Loucy (cell line): ENCODE data around the gene KBTBD2.

Experiments used
- H2AFZ ChIP-seq: fragments of 200-600 bp; sonication (generic); 2 replicates; pipeline ENCODE4 v1.6.0; 2016; ENCODE audit warnings: antibody characterized with exemption, mild to moderate bottlenecking, low read length, moderate library complexity
- H3F3A ChIP-seq: fragments of 200-600 bp; 2 replicates; pipeline ENCODE4 v1.6.0; 2016; ENCODE audit warnings: antibody characterized with exemption, low read depth, mild to moderate bottlenecking
- H3K27me3 ChIP-seq: fragments of 200-600 bp; sonication (generic); 2 replicates; pipeline ENCODE4 v1.6.1; 2014; ENCODE audit warnings: low read length, mild to moderate bottlenecking; ENCODE audit not compliant: insufficient read depth, poor library complexity, severe bottlenecking
- H3K36me3 ChIP-seq: fragments of 200-600 bp; sonication (generic); 2 replicates; pipeline ENCODE4 v1.6.1; 2016; ENCODE audit warnings: low read length; ENCODE audit not compliant: insufficient read depth
- H3K4me1 ChIP-seq: fragments of 200-600 bp; sonication (generic); 2 replicates; pipeline ENCODE4 v1.5.1; 2014; ENCODE audit warnings: low read length, mild to moderate bottlenecking; ENCODE audit not compliant: insufficient read depth, poor library complexity, severe bottlenecking
- H3K4me2 ChIP-seq: fragments of 200-600 bp; sonication (generic); 2 replicates; pipeline ENCODE4 v1.6.0; 2014; ENCODE audit warnings: antibody characterized with exemption, low read length, low read depth, mild to moderate bottlenecking; ENCODE audit not compliant: poor library complexity, severe bottlenecking
- H3K4me3 ChIP-seq: fragments of 200-600 bp; sonication (generic); 2 replicates; pipeline ENCODE4 v1.5.1; 2014; ENCODE audit warnings: low read length, mild to moderate bottlenecking, mixed read lengths; ENCODE audit not compliant: poor library complexity, severe bottlenecking
- H3K79me2 ChIP-seq: fragments of 200-600 bp; sonication (generic); 2 replicates; pipeline ENCODE4 v1.6.1; 2014; ENCODE audit warnings: low read length; ENCODE audit not compliant: insufficient read depth
- H3K9ac ChIP-seq: fragments of 200-600 bp; sonication (generic); 2 replicates; pipeline ENCODE4 v1.6.0; 2014; ENCODE audit warnings: mild to moderate bottlenecking, low read depth, low read length, moderate library complexity; ENCODE audit not compliant: poor library complexity, severe bottlenecking
- H3K9me2 ChIP-seq: fragments of 200-600 bp; sonication (generic); replicated peaks from 2 replicates; pipeline ENCODE4 v1.6.1; 2016; ENCODE audit warnings: low read depth, low read length, mixed read lengths
- H3K9me3 ChIP-seq: fragments of 200-600 bp; sonication (generic); 2 replicates; pipeline ENCODE4 v1.6.1; 2014; ENCODE audit warnings: mild to moderate bottlenecking, antibody characterized with exemption, low read length, low read depth; ENCODE audit not compliant: insufficient read depth
- H4K20me1 ChIP-seq: fragments of 200-600 bp; sonication (generic); 2 replicates; pipeline ENCODE4 v1.6.0; 2014; ENCODE audit warnings: antibody characterized with exemption, low read length, mild to moderate bottlenecking; ENCODE audit not compliant: insufficient read depth, poor library complexity, severe bottlenecking
- EZH2phosphoT487 ChIP-seq: fragments of 200-600 bp; IDR thresholded peaks from 2 replicates; pipeline ENCODE4 v1.6.1; 2018; ENCODE audit warnings: antibody characterized with exemption, mild to moderate bottlenecking, moderate library complexity, borderline replicate concordance
- TF ChIP-seq, protein P1 (sequence below): fragments of 200-600 bp; sonication (generic); conservative IDR thresholded peaks from 2 replicates; pipeline ENCODE4 v1.5.1; 2014; ENCODE audit warnings: mild to moderate bottlenecking, antibody characterized with exemption, low read length

The KBTBD2 gene

DNA sequence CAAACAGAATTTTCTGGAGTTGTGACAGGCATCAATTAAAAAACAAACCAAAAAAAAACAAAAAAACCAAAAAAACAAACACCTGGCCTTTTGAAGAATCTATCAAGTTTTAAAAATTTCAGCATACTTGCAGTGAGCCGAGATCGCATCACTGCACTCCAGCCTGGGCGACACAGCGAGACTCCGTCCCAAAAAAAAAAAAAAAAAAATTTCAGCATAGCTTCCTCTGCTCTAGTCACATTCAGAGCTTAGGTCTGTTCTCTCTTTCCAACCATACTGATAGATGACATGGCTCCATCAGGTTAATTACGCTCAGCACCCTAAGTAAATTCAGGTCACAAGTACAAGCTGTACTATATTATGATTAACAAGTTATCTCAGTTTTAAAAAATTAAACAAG, 3.1 kb downstream of the KBTBD2 start:
- H3K9ac ChIP-seq: peak overlapping the region; percentile 40
- TF ChIP-seq EZH2phosphoT487: no peak
- TF ChIP-seq, protein P1, sequence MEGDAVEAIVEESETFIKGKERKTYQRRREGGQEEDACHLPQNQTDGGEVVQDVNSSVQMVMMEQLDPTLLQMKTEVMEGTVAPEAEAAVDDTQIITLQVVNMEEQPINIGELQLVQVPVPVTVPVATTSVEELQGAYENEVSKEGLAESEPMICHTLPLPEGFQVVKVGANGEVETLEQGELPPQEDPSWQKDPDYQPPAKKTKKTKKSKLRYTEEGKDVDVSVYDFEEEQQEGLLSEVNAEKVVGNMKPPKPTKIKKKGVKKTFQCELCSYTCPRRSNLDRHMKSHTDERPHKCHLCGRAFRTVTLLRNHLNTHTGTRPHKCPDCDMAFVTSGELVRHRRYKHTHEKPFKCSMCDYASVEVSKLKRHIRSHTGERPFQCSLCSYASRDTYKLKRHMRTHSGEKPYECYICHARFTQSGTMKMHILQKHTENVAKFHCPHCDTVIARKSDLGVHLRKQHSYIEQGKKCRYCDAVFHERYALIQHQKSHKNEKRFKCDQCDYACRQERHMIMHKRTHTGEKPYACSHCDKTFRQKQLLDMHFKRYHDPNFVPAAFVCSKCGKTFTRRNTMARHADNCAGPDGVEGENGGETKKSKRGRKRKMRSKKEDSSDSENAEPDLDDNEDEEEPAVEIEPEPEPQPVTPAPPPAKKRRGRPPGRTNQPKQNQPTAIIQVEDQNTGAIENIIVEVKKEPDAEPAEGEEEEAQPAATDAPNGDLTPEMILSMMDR: no peak
- H3K9me2 ChIP-seq: no peaks in the 10 kb centered on the region
- H3K4me1 ChIP-seq: peaks cover 55% of the 10 kb centered on the region
- H3K4me3 ChIP-seq: peak overlapping the region; percentile 95
- H2AFZ ChIP-seq: no peak overlapping the region
- peak overlapping the region; percentile 94 for H3K4me2 ChIP-seq
- H4K20me1 ChIP-seq: peaks cover 68% of the 10 kb centered on the region
- H3K27me3 ChIP-seq: no peaks in the 10 kb centered on the region
- H3K79me2 ChIP-seq: peaks cover 75% of the 10 kb centered on the region
- H3F3A ChIP-seq: no peaks in the 10 kb centered on the region
- no peaks in the 10 kb centered on the region for H3K36me3 ChIP-seq
- no peaks in the 10 kb centered on the region for H3K9me3 ChIP-seq

DNA sequence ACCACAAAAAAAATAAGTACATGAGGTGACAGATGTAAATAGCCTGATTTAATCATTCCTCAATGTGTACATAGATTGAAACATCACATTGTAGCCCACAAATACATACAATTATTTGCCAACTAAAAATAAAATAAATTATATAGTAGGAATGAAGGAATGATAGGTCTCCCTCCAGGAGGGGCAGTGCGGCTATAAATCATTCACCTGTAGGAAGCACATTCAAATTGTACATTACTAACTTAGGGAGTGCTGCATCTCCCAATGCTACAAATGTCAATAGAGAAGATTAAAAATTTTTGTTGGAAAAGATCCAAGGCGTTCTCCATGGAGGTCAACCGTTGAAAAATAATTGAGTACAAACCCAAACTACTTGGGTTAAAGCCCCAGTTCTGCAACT, 4.2 kb downstream of the KBTBD2 start:
- Histone ChIP-seq H3K36me3 (no peaks in the 10 kb centered on the region), H4K20me1 (peaks cover 79% of the 10 kb centered on the region), H3F3A (no peaks in the 10 kb centered on the region), H3K4me3 (peak overlapping the region; percentile 95), H3K79me2 (peaks cover 86% of the 10 kb centered on the region), H3K4me2 (peak overlapping the region; percentile 94), H3K9ac (peak overlapping the region; percentile 25), H3K27me3 (no peaks in the 10 kb centered on the region), H3K9me2 (no peaks in the 10 kb centered on the region), H3K9me3 (no peaks in the 10 kb centered on the region), H2AFZ (no peak overlapping the region), H3K4me1 (peaks cover 45% of the 10 kb centered on the region)
- no peak for TF ChIP-seq EZH2phosphoT487
- TF ChIP-seq, protein P1: no peak

DNA sequence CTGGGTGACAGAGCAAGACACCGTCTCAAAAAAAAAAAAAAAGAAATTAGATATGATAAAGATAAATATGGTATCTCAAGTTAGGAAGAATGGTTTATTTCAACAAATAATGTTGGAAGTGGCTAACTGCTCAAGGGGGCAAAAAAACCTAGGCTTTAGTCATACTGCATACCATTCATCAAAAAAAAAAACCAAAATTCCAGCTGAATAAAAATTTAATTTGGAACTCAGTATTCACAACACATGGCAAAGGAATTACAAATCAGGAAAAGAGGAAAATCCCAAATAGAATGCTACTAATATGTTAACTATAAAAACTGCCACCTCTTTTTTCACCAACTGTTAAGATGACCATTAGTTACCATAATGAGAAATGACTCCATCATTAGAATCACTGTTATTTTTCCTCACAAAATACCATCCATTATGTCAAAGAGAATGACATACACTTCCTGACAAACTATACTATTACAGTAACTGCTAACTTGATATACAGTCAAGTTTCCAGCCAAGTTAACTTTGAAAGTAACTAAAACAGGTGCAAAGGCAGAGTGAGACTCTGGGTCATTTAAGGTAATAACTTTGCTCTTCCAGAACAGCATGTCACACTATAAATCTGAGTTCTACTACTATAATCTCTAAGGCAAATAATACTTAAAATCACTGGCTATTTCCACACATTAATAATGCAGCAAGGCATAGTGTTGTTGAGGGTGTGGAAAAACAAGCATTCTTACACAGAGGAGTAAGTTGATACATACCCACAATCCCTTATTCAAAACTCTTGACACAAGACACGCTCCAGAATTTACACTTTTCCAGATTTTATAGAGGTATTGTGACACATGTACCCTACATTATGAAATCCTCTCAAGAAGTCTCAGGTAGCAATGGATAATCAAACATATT, 10.2 kb downstream of the KBTBD2 start:
- Histone ChIP-seq H3K4me3 (no peak overlapping the region), H3K9me2 (no peaks in the 10 kb centered on the region), H3K9ac (no peak overlapping the region), H3K27me3 (no peaks in the 10 kb centered on the region), H3F3A (no peaks in the 10 kb centered on the region), H3K9me3 (no peaks in the 10 kb centered on the region), H2AFZ (no peak overlapping the region), H3K4me1 (peaks cover 28% of the 10 kb centered on the region), H3K4me2 (peak overlapping the region; percentile 28), H3K79me2 (peaks cover 100% of the 10 kb centered on the region), H3K36me3 (peaks cover 11% of the 10 kb centered on the region; the same call in 1 of the 2 replicates), H4K20me1 (peaks cover 77% of the 10 kb centered on the region)
- no peak for TF ChIP-seq EZH2phosphoT487
- TF ChIP-seq, protein P1: no peak
